NOMO-1 treated with dmso at 0.1 percent for 144 hours (cell line): ENCODE results near the gene PTPN9.
"Not testable (repeated sequence)": the region's sequence is repeated elsewhere in the genome, so short reads cannot be mapped to it uniquely, and the experiment has no call there.

Source experiments
- DNase-seq: peaks from one replicate; lab custom pipeline; 2025; ENCODE audit not compliant: unreplicated experiment; lab: John Stamatoyannopoulos, UW

The PTPN9 gene

DNA sequence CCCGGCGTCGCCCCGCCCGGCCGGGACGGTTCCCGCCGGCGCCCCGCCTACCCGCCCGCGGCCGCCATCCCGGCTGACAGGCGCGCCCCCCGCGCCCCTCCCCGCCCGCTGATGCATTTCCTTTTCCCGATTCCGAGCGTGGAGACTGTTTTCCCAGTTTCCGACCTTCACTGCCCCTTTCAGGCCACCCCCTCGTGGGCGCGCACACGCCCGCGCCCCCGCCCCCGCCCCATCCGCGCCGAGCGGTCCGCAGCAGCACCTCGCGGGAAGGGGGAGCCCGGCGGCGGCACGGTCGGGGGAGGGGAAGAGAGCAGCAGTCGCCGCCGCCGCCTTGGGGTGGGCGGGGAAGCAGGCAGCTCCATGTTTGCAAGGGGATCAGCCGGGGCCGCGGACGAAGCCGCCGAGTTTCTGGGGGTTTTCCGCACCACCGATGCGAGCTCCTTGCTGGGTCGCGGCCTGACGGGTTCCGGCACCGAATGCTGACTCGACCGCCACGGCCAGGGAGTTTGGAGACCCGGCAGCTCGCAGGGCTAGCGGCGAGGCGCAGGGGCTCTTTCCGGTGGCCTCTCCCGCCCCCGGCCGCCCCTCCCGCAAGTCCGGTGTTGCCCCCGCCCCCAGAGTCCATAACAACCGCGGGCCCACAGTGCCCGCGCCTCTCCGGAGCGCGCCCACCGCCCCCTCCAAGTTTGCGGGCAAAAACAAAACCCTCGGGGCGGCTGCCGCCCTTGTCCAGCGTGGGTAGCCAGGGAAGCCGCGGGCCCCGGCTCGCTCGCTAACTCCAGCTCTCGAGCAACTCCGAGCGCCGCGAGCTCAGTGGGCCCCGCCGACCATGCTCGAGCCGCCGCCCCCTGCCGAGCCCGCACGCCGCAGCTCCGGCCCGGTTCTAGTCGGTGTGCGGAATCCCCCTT, 124.4 kb downstream of the PTPN9 start:
- DNase-seq, result peak; percentile 62

- peak; percentile 100 for DNase-seq
Measured at GRCh38 chr15:75453703-75454470, 125.2 kb downstream of the PTPN9 start.

GRCh38 chr15:75452865-75453702, 126.0 kb downstream of the PTPN9 start:
- DNase-seq, result peak; percentile 14

GRCh38 chr15:75452364-75452864, 126.7 kb downstream of the PTPN9 start:
- peak; percentile 80 for DNase-seq

GRCh38 chr15:75451674-75452363, 127.3 kb downstream of the PTPN9 start, which contains the start of gene SIN3A:
Gene SIN3A (minus strand): TSS chr15:75451690. CDS start chr15:75430375, 21,315 bp downstream.
- peak; percentile 100 for DNase-seq

GRCh38 chr15:75451202-75451673, 127.9 kb downstream of the PTPN9 start:
- no peak for DNase-seq

GRCh38 chr15:75450307-75451201, 128.6 kb downstream of the PTPN9 start:
- peak; percentile 93 for DNase-seq

DNA sequence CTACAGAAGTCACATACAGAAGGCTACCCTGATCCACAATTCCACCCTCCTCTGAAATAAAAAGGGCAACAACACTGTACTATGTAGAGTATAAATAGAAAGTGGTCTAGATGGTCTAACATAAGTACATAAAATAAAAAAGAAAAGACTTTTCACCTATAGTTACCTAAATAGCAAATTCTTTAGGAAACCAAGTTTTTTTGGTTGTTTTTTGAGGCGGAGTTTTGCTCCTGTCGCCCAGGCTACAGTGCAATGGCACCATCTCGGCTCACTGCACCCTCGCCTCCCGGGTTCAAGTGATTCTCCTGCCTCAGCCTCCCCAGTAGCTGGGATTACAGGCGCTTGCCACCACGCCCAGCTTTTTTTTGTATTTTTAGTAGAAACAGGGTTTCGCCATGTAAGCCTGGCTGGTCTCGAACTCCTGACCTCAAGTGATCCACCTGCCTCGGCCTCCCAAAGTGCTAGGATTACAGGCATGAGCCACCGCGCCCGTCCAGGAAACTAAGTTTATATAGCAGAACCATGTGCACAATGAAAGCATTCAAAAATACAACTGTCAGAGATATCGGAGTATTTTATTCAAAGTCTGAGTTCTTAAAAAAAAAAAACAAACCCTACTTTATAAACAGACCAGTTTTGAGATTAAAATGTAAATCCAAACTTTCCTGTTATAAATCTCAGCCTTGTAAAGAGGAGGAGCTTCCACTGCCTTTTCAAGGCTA, 129.4 kb downstream of the PTPN9 start:
- no peak for DNase-seq

GRCh38 chr15:75448171-75448570, 130.9 kb downstream of the PTPN9 start:
- not testable (repeated sequence) for DNase-seq

GRCh38 chr15:75446151-75446550, 133.0 kb downstream of the PTPN9 start:
- DNase-seq, result no peak

DNA sequence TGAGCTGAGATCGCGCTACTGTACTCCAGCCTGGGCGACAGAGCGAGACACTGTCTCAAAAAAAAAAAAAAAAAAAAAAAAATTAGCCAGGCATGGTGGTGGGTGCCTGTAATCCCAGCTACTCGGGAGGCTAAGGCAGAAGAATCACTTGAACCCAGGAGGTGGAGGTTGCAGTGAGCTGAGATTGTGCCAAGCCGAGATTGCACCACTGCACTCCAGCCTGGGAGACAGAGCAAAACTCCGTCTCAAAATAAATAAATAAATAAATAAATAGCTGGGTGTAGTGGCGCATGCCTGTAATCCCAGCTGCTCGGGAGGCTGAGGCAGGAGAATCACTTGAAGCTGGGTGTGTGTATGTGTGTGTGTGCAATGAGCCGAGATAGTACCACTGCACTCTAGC, 133.8 kb downstream of the PTPN9 start:
- not testable (repeated sequence) for DNase-seq

DNA sequence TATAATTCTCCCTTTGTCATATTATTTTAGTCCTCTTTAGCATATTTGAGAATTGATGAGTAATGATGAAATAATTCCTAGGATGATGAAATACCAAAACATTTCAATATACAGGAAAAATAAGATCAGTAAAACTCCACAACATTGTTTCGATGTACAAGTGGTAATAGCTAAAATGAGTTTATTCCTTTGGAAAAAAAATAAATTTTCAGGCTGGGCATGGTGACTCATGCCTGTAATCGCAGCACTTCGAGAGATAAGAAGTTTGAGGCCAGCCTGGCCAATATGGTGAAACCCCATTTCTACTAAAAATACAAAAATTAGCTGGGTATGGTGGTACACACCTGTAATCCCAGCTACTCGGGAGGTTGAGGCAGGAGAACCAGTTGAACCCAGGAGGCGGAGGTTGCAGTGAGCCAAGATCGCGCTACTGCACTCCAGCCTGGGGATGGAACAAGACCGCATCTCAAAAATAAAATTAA, 135.1 kb downstream of the PTPN9 start:
- DNase-seq, result not testable (repeated sequence)

- no peak for DNase-seq
Measured at GRCh38 chr15:75437721-75438120, 141.4 kb downstream of the PTPN9 start.

- no peak for DNase-seq
Measured at GRCh38 chr15:75436881-75437280, 142.2 kb downstream of the PTPN9 start.

DNA sequence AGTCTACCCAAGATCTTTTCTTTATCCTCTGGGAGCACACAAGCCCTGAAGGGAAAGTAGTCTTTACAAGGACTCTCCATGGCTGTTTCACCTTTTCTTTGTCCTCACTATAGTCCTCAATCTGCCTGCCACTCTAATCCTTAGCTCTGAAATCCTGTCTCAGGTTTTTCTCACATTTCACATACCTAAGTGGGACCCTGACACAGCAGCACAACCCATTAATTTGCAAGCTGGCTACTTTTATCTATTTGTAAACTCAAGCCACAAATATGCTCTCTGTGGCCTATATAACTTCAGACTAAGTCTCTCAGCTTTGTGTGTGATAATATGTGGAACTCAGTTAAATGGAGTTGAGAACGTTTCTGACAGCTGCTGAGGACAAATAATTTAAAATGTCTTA, 147.4 kb downstream of the PTPN9 start:
- no peak for DNase-seq

DNA sequence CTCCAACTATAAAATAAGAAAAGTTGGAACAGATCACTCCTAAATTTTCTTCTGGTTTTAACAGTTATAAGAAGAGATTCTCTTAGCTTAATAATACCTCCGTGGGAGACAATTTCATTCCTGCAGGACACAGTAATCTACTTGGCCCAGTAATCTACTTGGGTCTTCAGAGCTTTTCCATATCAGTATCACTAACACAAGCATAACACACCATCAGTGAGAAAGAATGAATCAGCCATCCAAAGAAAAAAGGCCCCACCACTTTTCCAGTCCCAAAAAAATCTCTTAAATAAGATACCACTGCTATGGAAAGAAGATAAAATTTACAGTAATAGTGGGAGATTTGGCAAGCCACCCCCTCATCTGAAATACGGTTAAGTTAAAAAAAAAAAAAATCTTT, 147.8 kb downstream of the PTPN9 start:
- DNase-seq, result no peak

DNA sequence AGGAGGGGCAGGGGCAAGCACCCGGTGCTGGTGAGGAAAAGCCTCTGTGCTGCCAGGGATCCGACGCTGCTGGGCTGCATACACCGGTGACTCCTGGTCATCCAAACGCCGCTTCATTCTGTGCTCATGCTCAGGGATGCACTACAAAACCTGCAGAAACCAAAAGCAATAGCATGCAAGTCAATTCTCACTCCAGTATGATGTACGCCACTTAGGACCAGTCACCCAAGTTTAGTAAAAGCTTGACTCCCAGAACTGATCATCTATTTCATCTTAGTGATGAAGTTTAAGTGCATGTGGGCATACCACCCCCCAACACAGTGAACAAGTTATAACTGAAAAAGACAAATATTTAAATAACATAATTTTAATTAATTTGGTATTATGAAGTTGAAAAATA, 148.9 kb downstream of the PTPN9 start:
- no peak for DNase-seq

DNA sequence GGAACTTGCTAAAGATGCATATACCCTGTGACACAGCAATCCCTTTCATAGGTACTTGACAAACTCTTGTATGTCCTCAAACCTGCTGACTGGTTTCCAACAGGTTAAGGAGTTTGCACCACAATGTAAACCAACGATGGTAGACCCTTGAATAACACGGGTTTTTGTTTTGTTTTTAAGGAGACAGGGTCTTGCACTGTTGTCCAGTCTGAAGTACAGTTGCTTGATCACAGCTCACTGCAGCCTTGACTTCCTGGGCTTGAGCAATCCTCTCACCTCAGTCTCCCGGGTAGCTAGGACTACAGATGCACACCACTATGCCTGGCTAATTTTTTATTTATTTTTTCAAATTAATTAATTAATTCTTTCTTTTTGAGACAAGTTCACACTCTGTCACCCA, 151.0 kb downstream of the PTPN9 start:
- DNase-seq, result no peak
